CD4-positive, alpha-beta memory T cell (primary cell): ENCODE measurements around the gene IHH. TPM values are rescaled to one million over a fixed set of nuclear protein-coding genes. Genes with fewer than 3 reads are reported as not detected.

Experiments used
- CTCF ChIA-PET: fragments of 350-600 bp; sonication (Branson Sonifier 250); formaldehyde crosslinking; loops from one replicate; lab custom pipeline; 2021; ENCODE audit warnings: inconsistent platforms; ENCODE audit not compliant: partially characterized antibody; lab: Charles Lee
- POLR2A ChIA-PET: fragments of 350-600 bp; sonication (Branson Sonifier 250); formaldehyde crosslinking; loops from one replicate; lab custom pipeline; 2021; ENCODE audit not compliant: partially characterized antibody; lab: Charles Lee
- DNase-seq, 5 donors: peaks; one replicate each; pipeline versions ENCODE4 v3.0.0 to v3.0.0-alpha.2; 2020 to 2022; ENCODE audit warnings: mixed read lengths in 1 of 5
- H3K27ac ChIP-seq: one replicate; pipeline ENCODE4 v1.7.0; 2013; ENCODE audit warnings: low read depth, low read length
- H3K27me3 ChIP-seq: 2 replicates; pipeline ENCODE4 v1.7.0; 2013; ENCODE audit warnings: mild to moderate bottlenecking, low read length, moderate library complexity; ENCODE audit not compliant: insufficient read depth
- H3K36me3 ChIP-seq: 2 replicates; pipeline ENCODE4 v1.7.0; 2013; ENCODE audit warnings: mild to moderate bottlenecking, low read length, moderate library complexity; ENCODE audit not compliant: insufficient read depth
- H3K4me1 ChIP-seq: 2 replicates; pipeline ENCODE4 v1.7.0; 2013; ENCODE audit warnings: mild to moderate bottlenecking, low read length, moderate library complexity; ENCODE audit not compliant: insufficient read depth
- H3K4me3 ChIP-seq, 2 donors: one replicate each; pipeline ENCODE4 v1.7.0; 2013; ENCODE audit warnings: low read length in 2 of 2, mild to moderate bottlenecking in 1 of 2
- H3K9me3 ChIP-seq, 2 donors: one replicate each; pipeline ENCODE4 v1.7.0; 2013; ENCODE audit warnings: low read length in 2 of 2, control low read depth in 1 of 2; ENCODE audit not compliant: control insufficient read depth in 1 of 2
- H3K27ac Mint-ChIP-seq, 7 donors: one replicate each; pipeline ENCODE4 v1.8.0; 2020 to 2021; ENCODE audit warnings: mixed read lengths in 7 of 7, mild to moderate bottlenecking in 6 of 7, inconsistent platforms in 3 of 7, moderate library complexity in 3 of 7
- H3K27me3 Mint-ChIP-seq, 2 donors: one replicate each; pipeline ENCODE4 v1.8.0; 2020 to 2021; ENCODE audit warnings: mixed read lengths in 2 of 2
- H3K36me3 Mint-ChIP-seq, 2 donors: one replicate each; pipeline ENCODE4 v1.8.0; 2020 to 2021; ENCODE audit warnings: mixed read lengths in 2 of 2, inconsistent platforms in 1 of 2, mild to moderate bottlenecking in 1 of 2
- H3K4me1 Mint-ChIP-seq, 4 donors: one replicate each; pipeline ENCODE4 v1.8.0; 2020 to 2021; ENCODE audit warnings: mixed read lengths in 4 of 4, mild to moderate bottlenecking in 1 of 4
- H3K4me3 Mint-ChIP-seq, 8 donors: one replicate each; pipeline ENCODE4 v1.8.0; 2020 to 2021; ENCODE audit warnings: mixed read lengths in 8 of 8, mild to moderate bottlenecking in 7 of 8, moderate library complexity in 6 of 8, inconsistent platforms in 3 of 8
- H3K9me3 Mint-ChIP-seq, 8 donors: one replicate each; pipeline ENCODE4 v1.8.0; 2020 to 2021; ENCODE audit warnings: mixed read lengths in 8 of 8, mild to moderate bottlenecking in 5 of 8, inconsistent platforms in 3 of 8, moderate library complexity in 1 of 8
- intact Hi-C: fragments of 100-400 bp; cut with micrococcal nuclease; formaldehyde crosslinking; loops from one replicate; pipeline ENCODE4 v1.15.1; 2023
- polyA plus RNA-seq, 2 donors: library from polyadenylated mRNA; unstranded; fragments of 300-500 nt; fragmentation: Illumina TruSeq; gene quantifications; one replicate each; pipeline ENCODE4 v1.2.3, GENCODE V29; 2021
- total RNA-seq, 2 experiments: library from RNA; stranded (reverse); gene quantifications; one replicate each; pipeline ENCODE4 v1.2.3, GENCODE V29; 2021

Gene IHH
- total RNA-seq (under 1 TPM in 1 of 2 experiments, not detected in 1; 0.17 TPM), polyA plus RNA-seq (not detected)

GRCh38 chr2:219060821-219061791, at the start of gene IHH:
TSS of gene IHH (minus strand) at chr2:219060921. CDS start at chr2:219060467, 454 bp downstream.
- peak in 1 of 5 donors; percentile 9 for DNase-seq
- Histone ChIP-seq H3K4me3 (no peak within 1 kb of the TSS), H3K9me3 (no peaks in the 10 kb centered on the region), H3K36me3 (no peaks in the 10 kb centered on the region), H3K27me3 (peaks cover 35% of the 10 kb centered on the region), H3K4me1 (peaks cover 35% of the 10 kb centered on the region), H3K27ac (no peak within 1 kb of the TSS)
- peaks cover 35 to 45% of the 10 kb centered on the region in 2 donors for H3K27me3 Mint-ChIP-seq
- intact Hi-C loops: no loop called here
- ChIA-PET CTCF (interaction anchor here (1.1 to 9.6 kb wide), 4 partner anchors 12 to 234 kb away, joined by 4 to 125 read pairs (median 40); no protein-coding TSS in a partner anchor), POLR2A (no interaction called here)
- H3K27ac Mint-ChIP-seq: no peak within 1 kb of the TSS
- H3K9me3 Mint-ChIP-seq: no peaks in the 10 kb centered on the region
- no peaks in the 10 kb centered on the region for H3K36me3 Mint-ChIP-seq
- peak within 1 kb of the TSS; percentile 18 to 79 (median 62) for H3K4me3 Mint-ChIP-seq
- H3K4me1 Mint-ChIP-seq: peaks cover 6 to 38% (median 20%) of the 10 kb centered on the region in 4 donors

GRCh38 chr2:219109471-219109870, 48.8 kb upstream of the IHH start:
- peak in 4 of 5 donors; percentile 10 to 56 (median 32) for DNase-seq
- CTCF ChIA-PET: interaction anchor here (1.7 kb wide), 1 partner anchor 51 kb away, joined by 5 read pairs; no protein-coding TSS in a partner anchor
- H3K27me3 Mint-ChIP-seq: no peaks in the 10 kb centered on the region

GRCh38 chr2:219107758-219108157, 47.0 kb upstream of the IHH start:
- ChIA-PET POLR2A (no interaction called here), CTCF (interaction anchor here (1.2 kb wide), 1 partner anchor 50 kb away, joined by 4 read pairs; no protein-coding TSS in a partner anchor)
- Histone ChIP-seq H3K27me3 (no peaks in the 10 kb centered on the region), H3K4me1 (peaks cover 4% of the 10 kb centered on the region), H3K9me3 (no peaks in the 10 kb centered on the region), H3K36me3 (no peaks in the 10 kb centered on the region), H3K4me3 (no peak overlapping the region), H3K27ac (no peak overlapping the region)
- peaks cover 12 to 31% (median 19%) of the 10 kb centered on the region in 4 donors for H3K4me1 Mint-ChIP-seq
- no peak overlapping the region for H3K27ac Mint-ChIP-seq
- H3K9me3 Mint-ChIP-seq: no peaks in the 10 kb centered on the region
- intact Hi-C loops: no loop called here
- peak overlapping the region in 1 of 8 donors; percentile 8 for H3K4me3 Mint-ChIP-seq
- peaks cover 2 to 12% of the 10 kb centered on the region in 2 donors for H3K36me3 Mint-ChIP-seq
- DNase-seq: no peak
- no peaks in the 10 kb centered on the region for H3K27me3 Mint-ChIP-seq

More at GRCh38 chr2:219109471-219109870, 48.8 kb upstream of the IHH start:
- peaks cover 13 to 30% (median 20%) of the 10 kb centered on the region in 4 donors for H3K4me1 Mint-ChIP-seq
- H3K4me3 Mint-ChIP-seq: no peak overlapping the region
- Histone ChIP-seq H3K36me3 (no peaks in the 10 kb centered on the region), H3K4me3 (no peak overlapping the region), H3K4me1 (peaks cover 4% of the 10 kb centered on the region), H3K27ac (no peak overlapping the region), H3K27me3 (no peaks in the 10 kb centered on the region), H3K9me3 (no peaks in the 10 kb centered on the region)
- peaks cover 4 to 17% of the 10 kb centered on the region in 2 donors for H3K36me3 Mint-ChIP-seq
- H3K9me3 Mint-ChIP-seq: no peaks in the 10 kb centered on the region
- intact Hi-C loops: no loop called here
- H3K27ac Mint-ChIP-seq: peak overlapping the region in 1 of 7 donors; percentile 26
- POLR2A ChIA-PET: no interaction called here

- POLR2A ChIA-PET: no interaction called here
- peaks cover 10 to 31% (median 17%) of the 10 kb centered on the region in 4 donors for H3K4me1 Mint-ChIP-seq
- H3K9me3 Mint-ChIP-seq: no peaks in the 10 kb centered on the region
These were observed 45.5 kb upstream of the IHH start for GRCh38 chr2:219106251-219106650.

GRCh38 chr2:219104107-219105035, 43.6 kb upstream of the IHH start:
- Mint-ChIP-seq H3K27ac (peak overlapping the region in 1 of 7 donors; percentile 37), H3K4me3 (no peak overlapping the region), H3K9me3 (no peaks in the 10 kb centered on the region), H3K36me3 (peaks cover 0 to 2% of the 10 kb centered on the region in 2 donors), H3K27me3 (no peaks in the 10 kb centered on the region), H3K4me1 (peaks cover 10 to 24% (median 13%) of the 10 kb centered on the region in 4 donors)
- ChIA-PET CTCF (interaction anchor here (0.7 to 2.8 kb wide), 12 partner anchors 9 to 252 kb away, joined by 3 to 9 read pairs (median 4); no protein-coding TSS in a partner anchor), POLR2A (no interaction called here)
- H3K27ac ChIP-seq: no peak overlapping the region
- no peaks in the 10 kb centered on the region for H3K9me3 ChIP-seq
- no peaks in the 10 kb centered on the region for H3K36me3 ChIP-seq
- peaks cover 4% of the 10 kb centered on the region for H3K4me1 ChIP-seq
- no peak overlapping the region for H3K4me3 ChIP-seq
- peak in 4 of 5 donors; percentile 9 to 36 (median 20) for DNase-seq
- H3K27me3 ChIP-seq: no peaks in the 10 kb centered on the region
- intact Hi-C loops: loop anchor here (1.0 kb wide), 1 partner anchor 46 kb away; no protein-coding TSS in a partner anchor

More at GRCh38 chr2:219106251-219106650, 45.5 kb upstream of the IHH start:
- no peak for DNase-seq
- no peaks in the 10 kb centered on the region for H3K36me3 ChIP-seq
- peaks cover 4% of the 10 kb centered on the region for H3K4me1 ChIP-seq
- H3K27me3 ChIP-seq: no peaks in the 10 kb centered on the region
- CTCF ChIA-PET: interaction anchor here (1.0 kb wide), 1 partner anchor 34 kb away, joined by 3 read pairs; no protein-coding TSS in a partner anchor
- Mint-ChIP-seq H3K27ac (peak overlapping the region in 1 of 7 donors; percentile 5), H3K36me3 (peaks cover 2 to 8% of the 10 kb centered on the region in 2 donors), H3K27me3 (no peaks in the 10 kb centered on the region), H3K4me3 (no peak overlapping the region)
- intact Hi-C loops: no loop called here
- H3K9me3 ChIP-seq: no peaks in the 10 kb centered on the region
- H3K4me3 ChIP-seq: no peak overlapping the region
- no peak overlapping the region for H3K27ac ChIP-seq

- Histone ChIP-seq H3K27ac (no peak overlapping the region), H3K4me3 (no peak overlapping the region), H3K4me1 (no peaks in the 10 kb centered on the region), H3K9me3 (no peaks in the 10 kb centered on the region), H3K36me3 (no peaks in the 10 kb centered on the region), H3K27me3 (no peaks in the 10 kb centered on the region)
- Mint-ChIP-seq H3K27ac (no peak overlapping the region), H3K4me3 (no peak overlapping the region), H3K9me3 (no peaks in the 10 kb centered on the region), H3K4me1 (peaks cover 0 to 5% (median 0%) of the 10 kb centered on the region in 4 donors), H3K27me3 (no peaks in the 10 kb centered on the region), H3K36me3 (peaks cover 5 to 9% of the 10 kb centered on the region in 2 donors)
- ChIA-PET POLR2A (no interaction called here), CTCF (interaction anchor here (0.5 to 2.3 kb wide), 4 partner anchors 20 to 112 kb away, joined by 3 to 8 read pairs (median 3); no protein-coding TSS in a partner anchor)
- intact Hi-C loops: no loop called here
- no peak for DNase-seq
These were observed 38.6 kb upstream of the IHH start for GRCh38 chr2:219099329-219099728.
